ENCODE data around the gene MTA2.

Gene MTA2

GRCh38 chr11:62646825-62647608, 45.4 kb upstream of the MTA2 start:
- Histone ChIP-seq H3K4me3 (ENCODE audit: low read length, poor library complexity, severe bottlenecking) (peak overlapping the region; percentile 86), H3F3A (ENCODE audit: low read depth) (no peaks in the 10 kb centered on the region), H3K4me1 (ENCODE audit: insufficient read depth, low read length, poor library complexity, severe bottlenecking) (peaks cover 16% of the 10 kb centered on the region), H3K9me3 (ENCODE audit: insufficient read depth, low read depth, low read length) (no peaks in the 10 kb centered on the region), H2AFZ (ENCODE audit: low read length) (no peak overlapping the region), H3K36me3 (ENCODE audit: insufficient read depth, low read length) (peaks cover 4% of the 10 kb centered on the region; the same call in 1 of the 2 replicates), H3K4me2 (ENCODE audit: low read depth, low read length, poor library complexity, severe bottlenecking) (peak overlapping the region; percentile 64), H3K27me3 (ENCODE audit: insufficient read depth, low read length, poor library complexity, severe bottlenecking) (no peaks in the 10 kb centered on the region), H3K9ac (ENCODE audit: low read depth, low read length, poor library complexity, severe bottlenecking) (peak overlapping the region; percentile 94), H3K79me2 (ENCODE audit: insufficient read depth, low read length) (peaks cover 58% of the 10 kb centered on the region), H4K20me1 (ENCODE audit: insufficient read depth, low read length, poor library complexity, severe bottlenecking) (peaks cover 23% of the 10 kb centered on the region), H3K9me2 (replicated peaks; ENCODE audit: low read depth, low read length) (no peaks in the 10 kb centered on the region)
- TF ChIP-seq EZH2phosphoT487 (IDR thresholded peaks at IDR 0.05; ENCODE audit: borderline replicate concordance) (no peak), CTCF (conservative IDR thresholded peaks at IDR 0.05; ENCODE audit: low read length) (no peak)

- H3K36me3 ChIP-seq (ENCODE audit: insufficient read depth, low read length): peaks cover 4% of the 10 kb centered on the region; the same call in 1 of the 2 replicates
Observed at GRCh38 chr11:62645946-62646824, 44.5 kb upstream of the MTA2 start, which contains the start of gene GANAB. Gene GANAB (minus strand): TSS chr11:62646613. CDS start chr11:62646599, 14 bp downstream.

GRCh38 chr11:62645671-62645945, 43.9 kb upstream of the MTA2 start:
- Histone ChIP-seq H3K9me2 (replicated peaks; ENCODE audit: low read depth, low read length) (no peaks in the 10 kb centered on the region), H4K20me1 (ENCODE audit: insufficient read depth, low read length, poor library complexity, severe bottlenecking) (peaks cover 23% of the 10 kb centered on the region), H3K4me1 (ENCODE audit: insufficient read depth, low read length, poor library complexity, severe bottlenecking) (peaks cover 20% of the 10 kb centered on the region), H3K79me2 (ENCODE audit: insufficient read depth, low read length) (peaks cover 57% of the 10 kb centered on the region), H3K9me3 (ENCODE audit: insufficient read depth, low read depth, low read length) (no peaks in the 10 kb centered on the region), H3K27me3 (ENCODE audit: insufficient read depth, low read length, poor library complexity, severe bottlenecking) (no peaks in the 10 kb centered on the region), H3K36me3 (ENCODE audit: insufficient read depth, low read length) (peaks cover 4% of the 10 kb centered on the region; the same call in 1 of the 2 replicates), H2AFZ (ENCODE audit: low read length) (no peak overlapping the region), H3F3A (ENCODE audit: low read depth) (no peaks in the 10 kb centered on the region), H3K4me2 (ENCODE audit: low read depth, low read length, poor library complexity, severe bottlenecking) (peak overlapping the region; percentile 63), H3K4me3 (ENCODE audit: low read length, poor library complexity, severe bottlenecking) (peak overlapping the region; percentile 86), H3K9ac (ENCODE audit: low read depth, low read length, poor library complexity, severe bottlenecking) (peak overlapping the region; percentile 94)
- TF ChIP-seq CTCF (conservative IDR thresholded peaks at IDR 0.05; ENCODE audit: low read length) (no peak), EZH2phosphoT487 (IDR thresholded peaks at IDR 0.05; ENCODE audit: borderline replicate concordance) (no peak)

More at GRCh38 chr11:62645946-62646824, 44.5 kb upstream of the MTA2 start, which contains the start of gene GANAB:
- Histone ChIP-seq H3K4me3 (ENCODE audit: low read length, poor library complexity, severe bottlenecking) (peak within 1 kb of the TSS; percentile 86), H2AFZ (ENCODE audit: low read length) (peak within 1 kb of the TSS; percentile 51), H3K4me1 (ENCODE audit: insufficient read depth, low read length, poor library complexity, severe bottlenecking) (peaks cover 14% of the 10 kb centered on the region), H3K4me2 (ENCODE audit: low read depth, low read length, poor library complexity, severe bottlenecking) (peak within 1 kb of the TSS; percentile 64), H3K9me3 (ENCODE audit: insufficient read depth, low read depth, low read length) (no peaks in the 10 kb centered on the region), H3K79me2 (ENCODE audit: insufficient read depth, low read length) (peaks cover 57% of the 10 kb centered on the region), H3K9ac (ENCODE audit: low read depth, low read length, poor library complexity, severe bottlenecking) (peak within 1 kb of the TSS; percentile 94), H3K27me3 (ENCODE audit: insufficient read depth, low read length, poor library complexity, severe bottlenecking) (no peaks in the 10 kb centered on the region), H3K9me2 (replicated peaks; ENCODE audit: low read depth, low read length) (no peaks in the 10 kb centered on the region), H3F3A (ENCODE audit: low read depth) (no peaks in the 10 kb centered on the region), H4K20me1 (ENCODE audit: insufficient read depth, low read length, poor library complexity, severe bottlenecking) (peaks cover 23% of the 10 kb centered on the region)
- no peak for TF ChIP-seq EZH2phosphoT487 (IDR thresholded peaks at IDR 0.05; ENCODE audit: borderline replicate concordance)
- no peak for TF ChIP-seq CTCF (conservative IDR thresholded peaks at IDR 0.05; ENCODE audit: low read length)

All from Loucy (cell line).